Activated T-helper 1 cell treated with anti-CD3 and anti-CD28 coated beads, Interleukin-2, amount 50 U/mL, for 16 hours (primary cell): ENCODE measurements around the gene GRIP1.

Source experiments
- DNase-seq, 2 donors: peaks; one replicate each; pipeline ENCODE4 v3.0.0-alpha.2; 2020; ENCODE audit warnings: low read depth in 1 of 2, low spot score in 1 of 2

GRIP1 gene

DNA sequence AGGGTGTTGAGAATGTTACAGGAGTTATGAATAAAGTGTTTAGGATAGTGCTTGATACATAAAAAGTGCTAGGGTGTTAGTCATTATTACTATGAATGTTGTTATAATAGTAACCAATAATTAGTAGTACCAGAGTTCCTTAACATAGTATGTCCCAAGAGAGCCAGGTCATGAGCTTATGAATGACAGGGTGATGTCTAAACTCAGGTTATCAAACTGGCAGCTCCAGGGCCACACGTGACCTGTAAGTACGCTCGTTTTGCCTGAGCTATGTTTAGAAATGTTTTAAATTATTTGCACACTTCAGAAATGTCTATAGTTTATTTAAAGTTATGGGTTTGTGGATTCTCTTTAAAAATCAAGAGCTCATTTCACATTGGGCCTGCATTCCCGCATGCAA lies 14.1 kb upstream of the GRIP1 start:
- no peak for DNase-seq

DNA sequence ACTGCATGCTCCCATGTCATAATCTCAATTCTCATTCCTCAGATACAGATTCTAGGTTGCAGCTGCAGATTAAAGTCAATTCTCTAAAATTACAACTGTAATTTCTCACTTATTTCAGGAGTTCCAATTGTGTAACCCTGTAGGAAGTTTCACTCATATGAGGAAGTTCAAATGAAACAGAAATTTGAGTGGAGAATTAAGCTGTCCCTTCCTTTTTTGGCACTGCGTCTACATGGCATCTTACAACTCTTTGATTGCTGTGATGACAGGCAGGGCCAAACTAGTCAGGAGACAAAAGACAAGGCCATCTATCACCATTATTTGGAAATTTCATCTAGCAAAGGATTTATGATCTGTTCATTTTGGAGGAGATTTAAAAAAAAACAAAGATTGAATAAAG lies 13.3 kb upstream of the GRIP1 start:
- DNase-seq = no peak

DNA sequence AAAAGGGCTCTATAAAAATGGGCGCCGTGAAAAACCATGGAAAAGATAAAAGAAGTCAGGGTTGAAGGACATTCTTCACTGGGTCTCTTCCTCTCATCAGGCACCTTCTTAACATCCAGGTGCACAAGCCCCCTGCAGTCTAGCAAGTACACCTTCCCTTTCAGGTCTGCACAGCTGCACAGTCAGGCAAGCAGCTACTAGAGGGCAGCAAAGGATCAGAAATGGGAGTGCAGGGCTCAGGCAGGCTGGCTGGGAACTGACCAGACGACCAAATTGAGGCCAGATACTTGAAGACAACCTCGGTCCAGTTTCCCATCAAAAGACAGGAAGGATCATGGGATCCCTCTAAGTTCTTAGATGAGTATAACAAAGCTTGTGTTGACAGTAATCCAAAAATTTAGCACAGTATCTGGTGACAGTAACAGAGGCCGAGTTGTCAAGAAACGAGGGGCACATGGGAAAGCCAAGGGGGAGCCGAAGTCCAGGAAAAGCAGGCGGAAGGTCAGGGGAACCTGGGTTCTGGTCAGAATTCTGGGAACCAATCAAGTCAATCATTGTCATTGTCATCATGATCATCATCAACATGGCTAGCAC lies 10.1 kb upstream of the GRIP1 start:
- no peak for DNase-seq

DNA sequence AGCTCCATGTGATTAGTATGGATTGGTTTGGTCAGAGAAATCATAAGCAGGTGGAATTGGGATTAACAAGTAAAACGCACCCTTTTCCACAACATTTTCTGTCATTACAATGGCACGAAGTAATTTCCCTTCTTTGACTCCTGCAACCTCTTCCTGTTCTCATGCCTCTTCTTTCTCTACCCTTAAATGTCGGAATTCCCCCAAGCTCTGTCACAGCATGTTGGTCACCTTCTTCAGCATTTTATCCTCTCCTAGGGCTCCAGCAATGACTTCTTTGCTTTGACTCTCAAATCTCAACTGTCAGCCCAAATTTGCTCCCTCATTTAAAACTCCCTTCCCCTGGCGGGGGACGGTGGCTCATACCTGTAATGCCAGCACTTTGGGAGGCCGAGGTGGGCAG lies 5.3 kb upstream of the GRIP1 start:
- DNase-seq = no peak

DNA sequence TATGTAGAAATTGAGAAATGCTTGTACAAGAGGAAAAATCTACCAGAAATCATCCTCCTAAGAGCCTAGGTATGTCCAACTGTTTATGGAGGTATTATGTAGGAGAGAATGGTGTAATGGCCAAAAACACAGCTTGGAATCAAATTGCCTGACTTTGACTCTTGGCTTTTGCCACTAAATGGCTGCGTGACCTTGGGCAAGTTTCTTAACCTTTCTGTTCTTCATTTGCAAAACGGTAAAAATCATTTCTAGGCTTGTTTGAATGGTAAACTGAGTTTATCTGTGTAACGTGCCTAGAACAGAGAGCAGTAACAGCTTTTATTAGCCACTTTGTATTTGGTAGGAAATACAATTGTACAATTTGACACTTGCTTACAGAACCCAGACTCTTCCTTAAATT lies 4.9 kb upstream of the GRIP1 start:
- DNase-seq = no peak

DNA sequence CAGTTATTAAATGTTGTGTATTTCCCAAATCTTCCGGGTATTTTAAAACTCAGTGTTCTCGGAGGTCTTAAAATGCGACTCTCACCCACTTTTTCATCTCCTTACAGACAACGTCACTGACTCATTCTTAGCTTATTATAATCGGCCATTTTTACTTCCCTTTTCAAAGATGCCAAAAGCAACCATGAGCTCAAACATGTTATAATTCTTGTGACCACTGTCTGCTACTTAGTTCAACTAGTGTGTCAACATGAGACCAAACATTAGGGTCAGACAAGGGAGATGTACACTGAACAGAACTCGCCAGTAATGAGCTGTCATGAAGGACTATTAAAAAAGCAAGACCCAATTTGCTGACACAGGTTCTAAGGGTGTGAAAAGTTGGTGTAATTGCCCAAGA lies 4.2 kb upstream of the GRIP1 start:
- DNase-seq = no peak

DNA sequence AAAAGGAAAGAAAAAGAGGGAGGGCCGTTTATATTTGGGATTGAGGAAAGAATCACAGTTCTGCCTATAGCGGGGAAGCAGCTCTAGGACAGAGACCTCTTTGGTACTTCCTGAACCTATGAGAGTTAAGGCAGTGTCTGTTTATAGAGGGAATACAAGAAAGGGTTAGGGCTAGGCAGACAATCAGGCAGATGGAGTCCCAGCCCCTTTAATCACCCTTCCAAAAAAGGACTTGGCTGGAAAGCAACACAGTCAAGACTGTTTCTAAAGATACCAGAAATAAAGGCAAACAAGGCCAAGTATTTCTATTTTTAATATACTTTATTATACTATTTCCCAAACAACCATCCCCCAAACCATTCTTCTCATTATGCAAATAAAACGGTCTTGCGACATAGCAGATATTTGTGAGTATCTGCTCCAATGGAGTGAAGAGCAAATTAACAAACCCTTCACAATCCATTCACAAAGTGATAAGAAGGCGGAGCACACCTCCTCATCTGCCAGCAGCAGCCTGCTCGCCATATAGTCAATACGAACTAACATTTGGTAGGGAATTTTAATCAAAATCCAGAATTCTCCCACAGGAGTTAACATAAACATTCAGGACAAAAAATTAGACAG lies 697 bp upstream of the GRIP1 start:
- DNase-seq = no peak

DNA sequence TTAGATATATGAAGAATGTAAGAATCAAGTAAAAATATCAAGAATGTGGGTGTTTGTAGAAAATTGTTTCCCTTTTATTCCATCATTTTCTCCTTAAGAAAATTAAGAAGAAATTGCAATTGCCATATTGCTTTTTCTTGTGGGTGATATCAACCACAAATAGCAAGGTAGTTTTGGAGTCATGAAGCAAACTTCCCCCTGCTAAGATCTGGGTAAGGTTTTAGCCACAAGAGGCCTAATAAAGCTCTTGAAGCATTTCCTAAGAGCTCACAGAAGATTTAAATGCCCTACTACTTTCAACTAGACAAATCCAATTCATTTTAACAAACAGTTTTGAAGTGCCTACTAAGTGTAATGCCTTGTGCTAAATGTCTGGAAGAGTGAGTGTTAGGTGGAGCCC lies 2.6 kb downstream of the GRIP1 start:
- no peak for DNase-seq

DNA sequence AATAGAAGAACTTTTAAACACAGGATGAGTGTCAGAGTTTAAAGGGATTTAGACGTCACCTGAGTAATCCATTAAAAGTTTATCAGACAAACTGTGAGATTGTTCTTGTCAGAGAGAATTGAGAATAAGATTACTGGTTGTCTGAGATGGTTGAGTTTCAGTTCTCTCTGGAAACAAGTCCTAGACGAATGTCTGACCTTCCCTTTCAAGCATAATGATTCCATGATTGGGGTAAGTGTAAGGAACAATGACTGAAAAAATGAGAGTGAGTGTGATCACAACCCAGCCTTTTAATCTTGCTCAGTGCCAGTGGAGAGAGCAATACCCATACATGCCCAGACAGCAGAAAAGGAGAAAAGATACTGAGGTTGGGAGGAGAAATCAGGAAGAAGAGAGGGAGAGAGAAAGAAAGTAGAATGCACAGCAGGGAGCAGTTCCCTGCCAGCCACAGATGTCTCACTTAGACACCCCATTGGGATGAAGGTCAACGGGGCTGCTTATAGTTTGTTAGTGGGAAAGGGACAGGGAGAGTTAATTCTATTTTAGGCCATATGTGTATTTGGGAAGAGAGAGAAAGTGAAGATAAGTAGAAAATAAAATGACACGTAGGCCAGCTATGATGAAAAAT lies 4.3 kb downstream of the GRIP1 start:
- DNase-seq = no peak

DNA sequence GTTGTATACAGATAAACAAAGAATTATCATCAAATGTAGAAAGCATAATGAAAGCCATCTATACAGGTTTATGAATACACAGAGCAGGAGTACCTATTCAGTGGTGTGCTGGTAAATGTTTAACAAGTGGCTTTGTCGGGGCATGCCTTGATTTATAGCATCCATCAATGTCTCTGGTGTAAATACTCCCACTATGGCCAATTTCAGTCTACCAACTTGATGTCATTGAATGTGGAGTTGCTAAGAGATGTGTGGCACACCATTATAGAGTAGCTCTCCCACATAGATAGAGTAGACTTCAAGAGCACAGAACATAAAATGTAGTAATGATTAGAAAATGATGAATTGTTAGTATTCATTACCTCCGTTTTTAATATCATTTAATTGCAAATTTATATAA lies 9.3 kb downstream of the GRIP1 start:
- DNase-seq = no peak

DNA sequence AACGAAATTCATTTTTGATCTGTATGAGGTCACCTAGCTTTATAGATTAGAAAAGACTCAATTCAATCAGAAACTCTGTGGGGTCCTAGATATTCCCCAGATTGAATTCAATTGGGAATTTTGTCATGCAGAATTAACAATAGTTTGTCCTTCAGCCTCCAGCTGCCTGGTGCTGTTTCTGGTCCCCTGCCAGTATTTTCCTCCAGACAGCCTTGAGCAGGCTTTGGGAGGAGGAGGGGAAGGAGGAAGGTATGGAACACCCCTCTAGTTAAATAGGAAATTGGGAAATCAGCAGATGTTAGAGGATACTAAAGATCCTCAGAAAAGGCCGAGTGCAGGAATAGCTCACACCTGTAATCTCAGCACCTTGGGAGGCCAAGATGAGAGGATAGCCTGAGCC lies 10.6 kb downstream of the GRIP1 start:
- DNase-seq = no peak

DNA sequence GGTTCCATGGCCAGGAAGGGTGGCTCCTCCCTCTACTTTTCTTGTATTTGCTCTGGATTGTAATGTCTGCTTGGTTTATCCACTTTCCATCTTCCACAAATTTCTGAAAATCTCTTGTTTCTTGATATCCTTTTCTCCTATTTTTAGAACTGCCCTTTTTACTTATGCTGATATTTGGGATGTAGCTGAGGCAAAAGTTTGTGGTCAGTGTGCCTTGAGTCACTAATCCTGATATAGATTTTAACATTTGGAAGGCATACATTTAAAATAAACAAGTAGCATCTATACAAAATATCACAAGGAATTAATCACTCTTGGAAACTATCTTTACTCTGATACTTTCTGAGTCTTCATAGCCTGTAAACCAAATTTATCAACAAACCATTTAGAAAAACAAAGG lies 11.0 kb downstream of the GRIP1 start:
- DNase-seq = no peak

DNA sequence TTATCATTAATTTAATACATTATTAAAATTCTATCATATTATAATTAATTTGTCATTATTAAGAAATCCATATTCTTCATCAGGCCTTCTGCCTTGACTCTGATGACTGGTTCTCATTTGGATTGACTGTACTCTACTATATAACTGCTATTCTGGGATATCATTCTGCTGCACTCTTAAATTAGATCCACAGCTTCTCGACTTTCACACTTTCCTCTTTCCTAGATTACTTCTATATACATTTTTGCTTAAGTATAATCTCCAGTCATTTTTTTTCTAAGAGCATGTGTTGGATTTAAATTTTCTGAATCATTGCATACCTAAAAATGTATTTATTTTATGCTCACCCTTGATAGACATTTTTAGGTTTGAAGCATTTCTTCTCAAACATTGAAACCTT lies 12.4 kb downstream of the GRIP1 start:
- no peak for DNase-seq

DNA sequence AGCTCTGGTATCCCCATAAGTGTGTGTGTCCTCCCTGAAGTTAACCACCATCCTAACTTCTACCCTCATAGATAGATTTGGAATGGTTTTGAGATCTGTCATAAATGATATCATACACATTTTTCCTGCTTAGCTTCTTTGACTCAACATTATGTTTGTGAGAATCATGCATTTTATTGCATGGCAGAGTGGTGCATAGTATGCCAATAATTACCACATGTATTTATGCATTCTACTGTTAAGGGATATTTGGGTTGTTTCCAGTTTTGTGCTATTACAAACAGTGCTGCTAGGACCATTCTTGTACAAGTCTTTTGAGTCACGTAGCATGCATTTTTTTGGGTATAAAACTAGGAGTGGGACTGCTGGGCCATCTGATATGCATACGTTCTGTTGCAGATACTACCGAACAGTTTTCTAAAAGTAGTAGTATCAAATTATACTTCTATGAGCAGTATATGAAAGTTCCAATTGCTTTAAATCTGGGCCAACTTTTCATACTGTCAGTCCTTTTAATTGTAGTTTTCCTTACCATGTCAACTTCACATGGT lies 13.4 kb downstream of the GRIP1 start:
- no peak for DNase-seq

DNA sequence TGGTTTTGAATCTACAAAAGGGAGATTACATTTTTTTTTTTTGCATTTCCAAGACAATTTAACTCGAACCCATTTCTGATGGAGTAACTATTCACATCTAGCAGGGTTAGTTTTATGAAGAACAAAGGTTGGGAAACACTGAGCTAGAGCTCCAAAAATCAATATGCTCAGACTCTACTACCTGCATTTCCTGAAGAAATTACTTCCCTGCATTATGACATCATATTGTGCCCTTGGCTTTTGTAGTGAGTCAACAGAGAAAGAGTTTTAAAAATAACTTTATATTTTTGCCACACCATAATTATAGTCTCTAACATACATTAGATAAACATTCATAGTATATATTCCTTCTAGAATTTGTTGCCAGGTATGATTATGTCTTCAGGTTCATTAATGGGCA lies 14.8 kb downstream of the GRIP1 start:
- DNase-seq = no peak

DNA sequence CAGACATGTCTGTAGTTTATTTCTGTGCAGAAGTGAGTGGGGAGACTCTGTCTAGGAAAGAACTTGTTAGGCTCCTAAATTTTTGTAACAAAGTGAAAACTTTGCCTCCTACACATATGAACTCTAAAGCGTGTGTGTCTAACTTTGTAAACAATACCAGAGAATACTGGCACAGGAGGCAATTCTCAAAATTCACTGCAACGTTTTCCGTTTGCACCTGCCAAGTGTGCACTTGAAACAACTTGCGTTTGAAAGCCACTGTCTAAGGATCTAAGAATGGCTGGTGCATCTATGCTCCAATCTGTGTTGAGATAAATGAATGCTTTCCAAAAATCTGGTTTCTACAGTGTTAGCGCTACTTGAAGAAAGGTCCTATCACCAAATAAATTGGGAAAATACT lies 15.3 kb downstream of the GRIP1 start:
- no peak for DNase-seq

DNA sequence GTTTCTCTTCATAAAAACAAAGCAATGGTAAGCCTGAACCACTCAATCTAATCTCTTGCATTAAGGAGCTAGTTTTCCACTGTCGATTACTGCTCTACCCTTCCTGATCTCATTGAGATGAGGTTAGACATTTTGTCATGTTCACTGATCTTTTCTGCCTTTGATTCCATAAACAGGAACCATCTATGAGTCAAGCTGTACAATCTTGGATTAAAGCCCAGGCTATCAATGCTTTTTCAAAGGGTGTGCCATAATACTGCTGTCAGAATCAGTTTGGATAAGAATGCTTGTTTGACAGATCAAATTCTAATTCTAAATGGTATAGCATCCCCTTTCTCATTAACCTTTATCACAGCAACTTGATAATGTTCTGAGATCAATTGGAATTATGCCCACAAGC lies 16.1 kb downstream of the GRIP1 start:
- DNase-seq = no peak

DNA sequence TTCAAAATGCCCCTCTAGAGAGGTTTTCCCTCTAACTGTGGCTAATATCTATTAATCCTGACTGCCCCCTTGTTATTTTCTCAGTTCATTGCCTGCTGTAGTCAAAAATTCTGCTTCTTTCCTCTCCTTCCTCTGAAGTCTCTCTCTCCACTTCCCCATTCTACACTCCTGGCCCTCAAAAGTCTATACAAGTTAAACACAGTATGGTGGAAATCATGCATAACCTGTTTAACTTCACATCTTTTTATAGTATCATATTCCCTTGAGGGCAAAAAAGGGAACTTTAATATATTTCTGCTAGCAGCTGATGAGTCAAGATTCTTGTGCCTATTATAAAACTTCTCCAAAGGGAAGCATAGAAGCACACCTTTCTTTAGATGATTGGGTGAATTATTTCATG lies 16.7 kb downstream of the GRIP1 start:
- no peak for DNase-seq

DNA sequence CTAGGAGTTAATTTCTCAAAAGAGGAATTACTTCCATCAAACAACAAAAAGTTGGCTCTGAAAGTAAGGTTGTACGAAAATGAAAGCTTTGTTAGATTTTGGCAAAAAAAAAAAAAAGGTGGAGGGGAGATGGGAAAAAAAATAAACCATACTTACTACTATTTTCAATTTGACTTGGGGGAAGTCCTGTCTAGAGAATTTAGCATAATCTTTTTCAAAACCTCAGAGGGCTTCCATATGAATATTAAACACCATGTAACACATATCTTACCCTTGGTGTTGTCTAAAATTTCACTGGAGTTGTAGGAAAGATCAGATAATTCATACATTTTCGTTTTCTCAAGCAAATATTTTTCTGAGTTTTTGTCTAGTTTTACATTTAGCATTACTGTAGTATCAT lies 17.5 kb downstream of the GRIP1 start:
- no peak for DNase-seq

DNA sequence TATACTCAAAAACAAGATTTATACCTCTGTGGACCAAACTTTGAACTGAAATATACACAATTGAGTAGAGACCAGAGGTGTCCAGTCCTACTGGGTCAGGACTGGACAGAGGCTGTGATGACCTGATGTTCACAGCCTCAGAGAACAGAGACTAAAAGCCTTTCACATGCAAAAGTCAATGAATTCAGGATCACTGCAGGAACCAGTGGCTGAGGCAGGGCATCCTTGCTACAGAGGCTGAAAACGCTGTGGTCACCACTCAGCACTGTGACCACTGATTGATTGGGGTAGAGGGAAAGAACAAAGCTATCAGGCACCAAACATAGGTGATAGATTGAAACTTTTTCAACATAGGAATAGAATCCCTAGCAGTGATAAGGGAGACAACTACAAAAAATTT lies 25.1 kb downstream of the GRIP1 start:
- no peak for DNase-seq

DNA sequence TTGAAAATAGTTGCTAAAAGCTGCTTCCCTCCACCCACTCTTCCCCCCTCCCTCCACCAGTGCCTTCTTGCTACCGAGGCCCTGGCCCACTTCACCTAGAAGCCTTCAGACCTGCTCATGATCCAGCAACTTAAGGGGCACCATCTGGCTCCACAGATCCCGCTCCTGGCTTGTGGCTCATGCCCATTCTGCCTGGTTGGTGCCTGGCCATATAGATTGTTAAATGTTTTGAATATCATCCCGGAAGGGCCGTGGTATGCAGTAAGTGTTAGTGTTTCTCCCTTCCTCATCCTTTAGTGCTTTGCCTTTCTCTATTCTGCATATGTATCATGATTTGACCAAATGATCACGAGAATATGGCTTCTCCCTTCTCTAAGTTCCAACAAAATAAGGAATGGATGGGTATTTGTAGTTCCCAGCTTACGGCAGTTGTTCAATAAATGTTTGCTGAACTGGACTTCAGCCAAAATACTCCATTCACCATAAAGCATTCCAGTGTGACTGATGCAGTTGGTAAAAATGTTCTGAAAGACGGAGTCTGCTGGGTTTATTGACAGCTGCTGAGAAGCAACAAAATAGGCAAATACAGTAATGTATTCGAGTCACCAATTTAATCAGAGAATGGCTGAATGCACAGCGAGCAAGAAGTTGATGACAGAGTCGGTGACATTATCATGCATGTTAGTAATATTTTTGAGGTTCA lies 30.7 kb downstream of the GRIP1 start:
- DNase-seq = no peak

DNA sequence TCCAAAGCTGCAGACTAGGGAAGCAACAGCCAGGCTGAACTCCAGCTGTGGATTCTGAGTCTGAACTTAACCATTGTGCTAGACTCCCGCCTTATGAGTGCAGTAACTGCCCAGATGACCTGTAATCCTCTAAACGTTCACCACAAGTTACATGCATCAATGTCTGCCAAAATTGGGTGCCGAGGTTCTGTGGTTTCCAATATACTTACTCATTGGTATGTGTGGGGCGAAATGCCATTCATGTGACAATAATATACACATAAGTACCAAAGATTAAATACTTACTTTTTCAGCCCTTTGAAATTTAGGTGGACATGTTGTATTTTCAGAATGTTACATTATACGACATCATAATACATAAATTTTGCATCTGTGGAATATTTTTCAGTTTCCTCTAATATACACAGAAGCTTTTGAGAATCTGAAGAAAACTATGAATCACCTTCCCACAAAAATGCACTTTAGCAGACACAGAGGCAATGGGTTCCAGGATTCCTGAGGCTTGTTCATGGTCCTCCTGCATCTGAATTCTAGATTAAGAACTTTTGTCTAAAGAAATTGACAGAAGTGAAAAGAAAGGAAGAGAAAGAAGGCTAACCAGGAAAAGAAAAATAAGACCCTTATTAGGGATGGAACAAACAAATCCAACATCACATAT lies 31.7 kb downstream of the GRIP1 start:
- DNase-seq = no peak
